Gastrocnemius medialis (tissue), 4 donors: Measurements from ENCODE around the gene CDKN2AIPNL.

ENCODE experiments used
- CTCF ChIP-seq, 5 experiments: fragments of 450-650 bp in 3 of 5; fragments of 200-600 bp in 2 of 5; sonication (generic) in 2 of 5; IDR thresholded peaks in 4 of 5; conservative IDR thresholded peaks in 1 of 5; 1 replicate in 4 of 5; 2 replicates in 1 of 5; pipeline ENCODE4 v1.5.1; 2016 to 2019; ENCODE audit warnings: antibody characterized with exemption in 5 of 5, mild to moderate bottlenecking in 3 of 5, moderate library complexity in 3 of 5
- POLR2A ChIP-seq, 2 donors: fragments of 450-650 bp; IDR thresholded peaks; one replicate each; pipeline ENCODE4 v1.6.1; 2017; ENCODE audit warnings: antibody characterized with exemption in 2 of 2, mild to moderate bottlenecking in 2 of 2, moderate library complexity in 2 of 2

GRCh38 chr5:134440201-134440755 is 28.6 kb upstream of the CDKN2AIPNL start:
- no peak for TF ChIP-seq CTCF (IDR thresholded peaks at IDR 0.05 in 4 of 5, conservative IDR thresholded peaks at IDR 0.05 in 1 of 5)
- TF ChIP-seq POLR2A (IDR thresholded peaks at IDR 0.05): no peak
